GM19452 (cell line): ENCODE results near the gene PARP16.

Experiments used
- ATAC-seq: cut with Tn5 transposase; IDR thresholded peaks from one replicate; pipeline ENCODE4 v1.9.1; 2021; ENCODE audit not compliant: unreplicated experiment

Gene PARP16

DNA sequence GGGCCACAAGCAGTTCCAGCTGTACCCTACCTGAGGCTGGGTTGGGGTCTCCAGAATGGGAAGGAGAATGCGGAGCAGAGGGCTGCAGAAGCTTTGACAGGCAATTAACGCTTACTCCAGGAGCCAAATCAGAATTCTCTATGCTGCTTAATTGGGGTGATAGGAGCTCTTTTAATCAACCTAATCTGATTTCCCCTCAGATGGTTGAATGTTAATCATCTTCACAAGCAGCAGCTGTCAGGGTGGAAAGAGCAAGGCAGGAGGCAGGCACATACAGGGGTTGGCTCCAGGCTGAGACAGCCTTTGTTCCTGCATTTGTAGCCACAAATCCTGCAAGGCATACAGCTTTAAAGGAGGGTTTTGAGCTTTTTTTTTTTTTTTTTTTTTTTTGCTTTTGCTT lies 78.0 kb downstream of the PARP16 start:
- ATAC-seq = no peak
